NCI-H128 (cell line): ENCODE data around the gene MBD3.

Experiments used
- DNase-seq: peaks from one replicate; lab custom pipeline; 2025; ENCODE audit not compliant: unreplicated experiment; lab: John Stamatoyannopoulos, UW

MBD3 gene

GRCh38 chr19:1574354-1575136 lies 18.1 kb downstream of the MBD3 start:
- no peak for DNase-seq

- DNase-seq, result no peak
Measured at GRCh38 chr19:1572795-1573194, 19.9 kb downstream of the MBD3 start.

GRCh38 chr19:1571358-1571757 lies 21.3 kb downstream of the MBD3 start:
- no peak for DNase-seq

- DNase-seq, result no peak
Measured at GRCh38 chr19:1570836-1571235, 21.8 kb downstream of the MBD3 start.

- no peak for DNase-seq
Measured at GRCh38 chr19:1569997-1570396, 22.7 kb downstream of the MBD3 start.

- peak; percentile 37 for DNase-seq
Measured at GRCh38 chr19:1568320-1569019, 24.2 kb downstream of the MBD3 start, which contains the start of gene MEX3D. MEX3D (minus strand) TSS chr19:1568325; CDS start chr19:1568058, 267 bp downstream.

GRCh38 chr19:1567848-1568227 lies 24.8 kb downstream of the MBD3 start:
- no peak for DNase-seq

GRCh38 chr19:1567116-1567847 lies 25.4 kb downstream of the MBD3 start:
- DNase-seq, result no peak

GRCh38 chr19:1566392-1567115 lies 26.1 kb downstream of the MBD3 start:
- DNase-seq, result no peak

- no peak for DNase-seq
Measured at GRCh38 chr19:1563251-1563650, 29.4 kb downstream of the MBD3 start.

- no peak for DNase-seq
Measured at GRCh38 chr19:1561236-1561842, 31.3 kb downstream of the MBD3 start.

- no peak for DNase-seq
Measured at GRCh38 chr19:1560286-1560882, 32.3 kb downstream of the MBD3 start.

- DNase-seq, result no peak
Measured at GRCh38 chr19:1558552-1558951, 34.1 kb downstream of the MBD3 start.

GRCh38 chr19:1556390-1557070 lies 36.1 kb downstream of the MBD3 start:
- no peak for DNase-seq

GRCh38 chr19:1555487-1556389 lies 36.9 kb downstream of the MBD3 start:
- DNase-seq, result no peak

- DNase-seq, result no peak
Measured at GRCh38 chr19:1554968-1555367, 37.7 kb downstream of the MBD3 start.

- no peak for DNase-seq
Measured at GRCh38 chr19:1553415-1553814, 39.2 kb downstream of the MBD3 start.
